HCT116 (cell line): Measurements from ENCODE around the gene AMHR2. TPM values are rescaled to one million over a fixed set of nuclear protein-coding genes. Genes with fewer than 3 reads are reported as not detected.

Source experiments
- ATAC-seq: fragments of 200-7000 bp; cut with Tn5 transposase; 2 replicates; pipeline ENCODE4 v1.9.1; 2020; ENCODE audit warnings: mild to moderate bottlenecking, moderate library complexity
- BruUV-seq: library from RNA; stranded (reverse); fragments of 400-500 nt; replicated peaks from 2 replicates; lab custom pipeline; 2021; lab: Mats Ljungman, UMichigan
- CTCF ChIA-PET: fragments of 300-600 bp; sonication (Branson Sonifier 250); formaldehyde crosslinking; loops from one replicate; lab custom pipeline; 2021; ENCODE audit warnings: antibody characterized with exemption; lab: Charles Lee
- POLR2A ChIA-PET: fragments of 300-600, 350-600 bp; sonication (Branson Sonifier 250); formaldehyde crosslinking; loops from one replicate; lab custom pipeline; 2021; ENCODE audit warnings: antibody characterized with exemption; lab: Charles Lee
- RAD21 ChIA-PET, 2 experiments: fragments of 300-600 bp; sonication (Branson Sonifier 250); formaldehyde crosslinking; loops; one replicate each; lab custom pipeline; 2023; ENCODE audit warnings: low total read pairs in 2 of 2; ENCODE audit not compliant: uncharacterized antibody in 2 of 2, unreplicated experiment in 2 of 2, low non-redundant PET in 1 of 2; lab: Charles Lee
- DNase-seq: peaks from one replicate; pipeline ENCODE4 v3.0.0-alpha.2; 2010; ENCODE audit warnings: low read depth, low spot score
- H2AFZ ChIP-seq: fragments of 200-600 bp; shearing (Covaris generic), sonication (generic); 2 replicates; pipeline ENCODE4 v1.6.1; 2017; ENCODE audit warnings: low read depth, mixed run types, mixed read lengths, antibody characterized with exemption, low read length; ENCODE audit not compliant: poor library complexity, severe bottlenecking
- H3K27ac ChIP-seq: 2 replicates; pipeline ENCODE4 v1.5.1; 2012; ENCODE audit warnings: low read depth, low read length
- H3K27me3 ChIP-seq: fragments of 200-600 bp; sonication (generic); 2 replicates; pipeline ENCODE4 v1.6.1; 2016; ENCODE audit warnings: mixed run types, low read length, mixed read lengths; ENCODE audit not compliant: insufficient read depth
- H3K36me3 ChIP-seq, 2 experiments: fragments of 200-500 bp in 1 of 2; fragments of 200-600 bp in 1 of 2; sonication (Bioruptor generic) in 1 of 2; sonication (generic) in 1 of 2; 2 replicates each; pipeline versions ENCODE4 v1.5.1 to v1.6.1; 2014 to 2016; ENCODE audit warnings: low read length in 2 of 2, inconsistent platforms in 1 of 2, mixed read lengths in 1 of 2, mixed run types in 1 of 2; ENCODE audit not compliant: insufficient read depth in 2 of 2, control insufficient read depth in 1 of 2
- H3K4me1 ChIP-seq, 2 experiments: fragments of 200-600 bp in 1 of 2; sonication (generic) in 1 of 2; 2 replicates each; pipeline versions ENCODE4 v1.5.1 to v1.6.1; 2012 to 2017; ENCODE audit warnings: low read length in 2 of 2, inconsistent platforms in 1 of 2, mild to moderate bottlenecking in 1 of 2, mixed read lengths in 1 of 2, mixed run types in 1 of 2, moderate library complexity in 1 of 2; ENCODE audit not compliant: insufficient read depth in 2 of 2, control insufficient read depth in 1 of 2
- H3K4me2 ChIP-seq: fragments of 200-600 bp; sonication (generic); 2 replicates; pipeline ENCODE4 v1.6.1; 2017; ENCODE audit warnings: mixed run types, low read length, mixed read lengths
- H3K4me3 ChIP-seq, 2 experiments: fragments of 200-600 bp in 1 of 2; sonication (generic) in 1 of 2; replicated peaks in 1 of 2; 2 replicates each; pipeline ENCODE4 v1.5.1; 2011 to 2016; ENCODE audit warnings: low read length in 2 of 2, control low read depth in 1 of 2, low read depth in 1 of 2, mild to moderate bottlenecking in 1 of 2, mixed read lengths in 1 of 2, mixed run types in 1 of 2
- H3K79me2 ChIP-seq: fragments of 200-600 bp; sonication (generic); 2 replicates; pipeline ENCODE4 v1.6.1; 2017; ENCODE audit warnings: mild to moderate bottlenecking, mixed run types, low read length, moderate library complexity, mixed read lengths; ENCODE audit not compliant: insufficient read depth
- H3K9ac ChIP-seq: fragments of 200-600 bp; sonication (generic); 2 replicates; pipeline ENCODE4 v1.6.1; 2016; ENCODE audit warnings: low read length, mixed read lengths
- H3K9me2 ChIP-seq: fragments of 200-600 bp; sonication (generic), shearing (Covaris generic); 2 replicates; pipeline ENCODE4 v1.6.1; 2017; ENCODE audit warnings: mixed run types, mild to moderate bottlenecking, moderate library complexity; ENCODE audit not compliant: insufficient read depth
- H3K9me3 ChIP-seq, 2 experiments: fragments of 200-500 bp in 1 of 2; fragments of 200-600 bp in 1 of 2; sonication (Bioruptor generic) in 1 of 2; sonication (generic) in 1 of 2; 2 replicates each; pipeline ENCODE4 v1.6.1; 2014 to 2017; ENCODE audit warnings: low read length in 2 of 2, mixed read lengths in 2 of 2, inconsistent platforms in 1 of 2, low read depth in 1 of 2, mild to moderate bottlenecking in 1 of 2, mixed run types in 1 of 2, moderate library complexity in 1 of 2; ENCODE audit not compliant: control insufficient read depth in 1 of 2, insufficient read depth in 1 of 2
- H4K20me1 ChIP-seq: fragments of 200-600 bp; sonication (generic), shearing (Covaris generic); 2 replicates; pipeline ENCODE4 v1.6.1; 2017; ENCODE audit warnings: mixed run types, mild to moderate bottlenecking, moderate library complexity; ENCODE audit not compliant: insufficient read depth
- EZH2 ChIP-seq: fragments of 200-600 bp; sonication (generic); IDR thresholded peaks from 2 replicates; pipeline ENCODE4 v1.6.1; 2017; ENCODE audit warnings: antibody characterized with exemption, mixed run types
- FOSL1 ChIP-seq: IDR thresholded peaks from 2 replicates; pipeline ENCODE4 v1.6.1; 2012; ENCODE audit warnings: low read depth
- YY1 ChIP-seq: IDR thresholded peaks from 2 replicates; pipeline ENCODE4 v1.6.1; 2011; ENCODE audit warnings: low read length, low read depth, moderate library complexity, mild to moderate bottlenecking; ENCODE audit not compliant: insufficient replicate concordance; ENCODE audit errors: extremely low read depth
- intact Hi-C: fragments of 100-400 bp; cut with micrococcal nuclease; formaldehyde crosslinking; loops from 2 replicates; pipeline ENCODE4 v1.10.0; 2022
- total RNA-seq: library from RNA; stranded (reverse); gene quantifications from one replicate; pipeline ENCODE4 v1.2.1, GENCODE V29; 2021; ENCODE audit not compliant: unreplicated experiment

Gene AMHR2
- total RNA-seq, 1 experiment from 2014 or later, result not detected

DNA sequence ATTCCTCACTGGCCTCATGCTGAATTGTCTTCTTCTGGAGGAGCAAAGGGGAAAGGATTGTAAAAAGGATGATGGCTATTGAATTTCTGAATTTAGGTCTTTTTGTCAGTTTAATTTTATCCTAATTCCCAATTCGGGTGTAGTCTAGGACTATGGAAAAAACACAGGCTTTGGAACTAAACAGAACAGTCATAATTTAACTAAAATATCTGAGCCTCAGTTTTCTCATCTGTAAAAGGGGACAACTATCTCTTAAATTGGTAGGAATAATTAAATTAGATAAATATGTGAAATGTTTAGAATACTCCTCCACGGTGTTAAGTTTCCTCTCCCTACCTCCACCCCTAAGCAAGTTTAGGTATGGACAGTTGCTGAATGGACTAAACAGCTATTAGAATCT is 46.9 kb upstream of the AMHR2 start:
- ChIA-PET CTCF (no interaction called here), RAD21 (no interaction called here)
- intact Hi-C loops, result no loop called here
- Histone ChIP-seq H3K9ac (no peak overlapping the region), H3K79me2 (peaks cover 8% of the 10 kb centered on the region), H3K36me3 (no peaks in the 10 kb centered on the region; a peak in 1 of 4 replicates), H3K4me1 (peaks cover 40 to 65% of the 10 kb centered on the region in 2 experiments), H4K20me1 (no peaks in the 10 kb centered on the region), H3K9me2 (no peaks in the 10 kb centered on the region), H3K4me2 (no peak overlapping the region)
- no peak for ATAC-seq
- no peak for DNase-seq
- no peak for TF ChIP-seq YY1
- TF ChIP-seq, all 23 proteins: peak for 0
- H3K27me3 ChIP-seq, result no peaks in the 10 kb centered on the region
- H3K27ac ChIP-seq, result no peak overlapping the region
- H2AFZ ChIP-seq, result no peak overlapping the region
- POLR2A ChIA-PET, result interaction anchor here (3.4 to 3.5 kb wide), 2 partner anchors 10 to 44 kb away, joined by 20 to 32 read pairs; no protein-coding TSS in a partner anchor
- H3K4me3 ChIP-seq, result no peak overlapping the region
- BruUV-seq, result no TSS peak
- no peaks in the 10 kb centered on the region for H3K9me3 ChIP-seq

DNA sequence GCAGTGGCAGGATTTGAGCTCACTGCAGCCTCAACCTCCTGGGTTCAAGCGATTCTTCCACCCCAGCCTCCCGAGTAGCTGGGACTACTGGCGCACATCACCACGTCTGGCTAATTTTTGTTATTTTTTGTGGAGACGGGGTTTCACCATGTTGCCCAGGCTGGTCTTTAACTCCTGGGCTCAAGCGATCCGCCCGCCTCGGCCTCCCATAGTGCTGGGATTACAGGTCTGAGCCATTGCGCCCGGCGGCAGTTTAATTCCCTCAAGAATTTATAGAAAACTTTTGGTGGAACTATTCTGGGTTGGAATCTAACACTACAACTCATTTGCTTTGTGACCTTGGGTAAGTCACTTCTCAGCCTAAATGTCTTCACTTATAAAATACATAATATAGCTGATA is 45.4 kb upstream of the AMHR2 start:
- H3K4me3 ChIP-seq, result peak overlapping the region; percentile 62 to 71
- peak overlapping the region; percentile 89 for H3K27ac ChIP-seq
- peaks cover 38 to 63% of the 10 kb centered on the region in 2 experiments for H3K4me1 ChIP-seq
- DNase-seq, result no peak
- no peak for TF ChIP-seq EZH2
- no peak for TF ChIP-seq FOSL1
- TF ChIP-seq, all 23 proteins: peak for 0
- Histone ChIP-seq H3K79me2 (peaks cover 23% of the 10 kb centered on the region), H3K9ac (peak overlapping the region; percentile 82), H3K36me3 (peaks cover 10 to 14% of the 10 kb centered on the region in 2 experiments), H3K4me2 (peak overlapping the region; percentile 85), H3K9me2 (no peaks in the 10 kb centered on the region), H3K9me3 (no peaks in the 10 kb centered on the region), H4K20me1 (no peaks in the 10 kb centered on the region), H3K27me3 (no peaks in the 10 kb centered on the region), H2AFZ (no peak overlapping the region)
- ATAC-seq, result no peak
- RAD21 ChIA-PET, result no interaction called here
- no TSS peak for BruUV-seq
- POLR2A ChIA-PET, result interaction anchor here (0.6 to 3.5 kb wide), 6 partner anchors 12 to 876 kb away, joined by 4 to 32 read pairs (median 22); partner anchors contain the start of genes AAAS and TARBP2
- CTCF ChIA-PET, result interaction anchor here (3.1 to 6.9 kb wide), 3 partner anchors 25 to 57 kb away, joined by 20 to 99 read pairs (median 25); partner anchors contain the start of gene AAAS
- intact Hi-C loops, result no loop called here
